IMR-90 (cell line): ENCODE data around the gene SMIM44. TPM values are rescaled to one million over a fixed set of nuclear protein-coding genes. Genes with fewer than 3 reads are reported as not detected.
"Not testable (repeated sequence)": the region's sequence is repeated elsewhere in the genome, so short reads cannot be mapped to it uniquely, and the experiment has no call there.

Experiments
- ATAC-seq: fragments of 200-7000 bp; cut with Tn5 transposase; 2 replicates; pipeline ENCODE4 v1.9.1; 2020; ENCODE audit warnings: low read depth, mild to moderate bottlenecking, moderate library complexity
- BruUV-seq: library from RNA; stranded (reverse); fragments of 400-500 nt; replicated peaks from 2 replicates; lab custom pipeline; 2021; lab: Mats Ljungman, UMichigan
- CTCF ChIA-PET: fragments of 300-600 bp; formaldehyde crosslinking; extraction: SDS; loops from one replicate; lab custom pipeline; 2021; ENCODE audit warnings: antibody characterized with exemption; lab: Yijun Ruan, JAX
- POLR2A ChIA-PET: fragments of 300-600 bp; sonication (Branson Sonifier 250); formaldehyde crosslinking; loops from one replicate; lab custom pipeline; 2022; ENCODE audit warnings: antibody characterized with exemption; ENCODE audit not compliant: unreplicated experiment; lab: Charles Lee
- DNase-seq: peaks from one replicate; pipeline ENCODE4 v3.0.0; 2013
- H2AFZ ChIP-seq: replicated peaks from 2 replicates; pipeline ENCODE3; 2013; ENCODE audit warnings: low read length, mild to moderate bottlenecking; ENCODE audit not compliant: poor library complexity
- H2AK5ac ChIP-seq: 2 replicates; pipeline ENCODE4 v1.6.1; 2013; ENCODE audit warnings: low read depth, low read length, inconsistent platforms
- H2AK9ac ChIP-seq: replicated peaks from 2 replicates; pipeline ENCODE3; 2013; ENCODE audit warnings: mild to moderate bottlenecking, low read depth, low read length, moderate library complexity; ENCODE audit not compliant: poor library complexity
- H2BK120ac ChIP-seq: 2 replicates; pipeline ENCODE4 v1.6.1; 2013; ENCODE audit warnings: low read depth, low read length, inconsistent platforms
- H2BK15ac ChIP-seq: 3 replicates; pipeline ENCODE4 v1.6.1; 2013; ENCODE audit warnings: low read depth, low read length, inconsistent platforms
- H2BK20ac ChIP-seq: 2 replicates; pipeline ENCODE4 v1.6.1; 2013; ENCODE audit warnings: low read depth, mild to moderate bottlenecking, inconsistent platforms, low read length, moderate library complexity
- H2BK5ac ChIP-seq: 2 replicates; pipeline ENCODE4 v1.6.1; 2013; ENCODE audit warnings: mild to moderate bottlenecking, low read depth, low read length, inconsistent platforms; ENCODE audit not compliant: poor library complexity, severe bottlenecking
- H3K14ac ChIP-seq: replicated peaks from 2 replicates; pipeline ENCODE4 v1.6.1; 2013; ENCODE audit warnings: low read depth, low read length, inconsistent platforms
- H3K18ac ChIP-seq: 2 replicates; pipeline ENCODE4 v1.6.1; 2013; ENCODE audit warnings: low read depth, low read length, control low read depth
- H3K23ac ChIP-seq: 2 replicates; pipeline ENCODE4 v1.6.1; 2013; ENCODE audit warnings: low read depth, low read length, inconsistent platforms
- H3K27ac ChIP-seq: 2 replicates; pipeline ENCODE4 v1.5.1; 2013; ENCODE audit warnings: mild to moderate bottlenecking, control low read depth, low read length; ENCODE audit not compliant: insufficient read depth
- H3K27me3 ChIP-seq: 2 replicates; pipeline ENCODE4 v1.6.1; 2013; ENCODE audit warnings: low read length; ENCODE audit not compliant: control insufficient read depth, insufficient read depth
- H3K36me3 ChIP-seq: 2 replicates; pipeline ENCODE4 v1.6.1; 2013; ENCODE audit warnings: low read length, mixed read lengths; ENCODE audit not compliant: control insufficient read depth, insufficient read depth
- H3K4ac ChIP-seq: 2 replicates; pipeline ENCODE4 v1.6.1; 2013; ENCODE audit warnings: low read depth, low read length, inconsistent platforms
- H3K4me1 ChIP-seq: 2 replicates; pipeline ENCODE4 v1.6.1; 2013; ENCODE audit warnings: low read length, mixed read lengths; ENCODE audit not compliant: control insufficient read depth, insufficient read depth
- H3K4me2 ChIP-seq: 2 replicates; pipeline ENCODE4 v1.6.1; 2013; ENCODE audit warnings: low read depth, mild to moderate bottlenecking, control low read depth, low read length, moderate library complexity
- H3K4me3 ChIP-seq: 2 replicates; pipeline ENCODE4 v1.5.1; 2013; ENCODE audit warnings: low read depth, mild to moderate bottlenecking, control low read depth, low read length, moderate library complexity; ENCODE audit not compliant: insufficient read depth
- H3K56ac ChIP-seq: 2 replicates; pipeline ENCODE4 v1.6.1; 2013; ENCODE audit warnings: low read length, inconsistent platforms; ENCODE audit not compliant: insufficient read depth; ENCODE audit errors: extremely low read depth
- H3K79me1 ChIP-seq, 2 experiments: 2 replicates each; pipeline ENCODE4 v1.6.1; 2013; ENCODE audit warnings: low read length in 2 of 2, inconsistent platforms in 1 of 2, low read depth in 1 of 2
- H3K9ac ChIP-seq: 2 replicates; pipeline ENCODE4 v1.6.1; 2013; ENCODE audit warnings: low read depth, low read length, control low read depth
- H3K9me1 ChIP-seq: 2 replicates; pipeline ENCODE4 v1.6.1; 2013; ENCODE audit warnings: low read length, inconsistent platforms; ENCODE audit not compliant: insufficient read depth
- H3K9me3 ChIP-seq: 2 replicates; pipeline ENCODE4 v1.6.1; 2013; ENCODE audit warnings: low read length; ENCODE audit not compliant: control insufficient read depth, insufficient read depth
- H4K20me1 ChIP-seq: 2 replicates; pipeline ENCODE4 v1.6.1; 2013; ENCODE audit warnings: low read length, inconsistent platforms; ENCODE audit not compliant: insufficient read depth
- H4K5ac ChIP-seq: 2 replicates; pipeline ENCODE4 v1.6.1; 2013; ENCODE audit warnings: mild to moderate bottlenecking, low read depth, low read length, control low read depth
- H4K8ac ChIP-seq, 2 experiments: 2 replicates each; pipeline ENCODE4 v1.6.1; 2013; ENCODE audit warnings: low read depth in 2 of 2, low read length in 2 of 2, control low read depth in 1 of 2, inconsistent platforms in 1 of 2
- H4K91ac ChIP-seq: 2 replicates; pipeline ENCODE4 v1.6.1; 2013; ENCODE audit warnings: low read depth, low read length, inconsistent platforms; ENCODE audit not compliant: insufficient read depth
- CHD1 ChIP-seq: IDR thresholded peaks from 2 replicates; pipeline ENCODE4 v1.6.1; 2012; ENCODE audit warnings: low read depth, low read length, improper control_type of control experiment
- MAFK ChIP-seq: IDR thresholded peaks from 2 replicates; pipeline ENCODE4 v1.6.1; 2012; ENCODE audit warnings: low read depth, low read length, improper control_type of control experiment
- MXI1 ChIP-seq: IDR thresholded peaks from 2 replicates; pipeline ENCODE4 v1.6.1; 2012; ENCODE audit warnings: low read depth, mild to moderate bottlenecking, low read length, moderate library complexity, borderline replicate concordance
- NFE2L2 ChIP-seq: fragments of 150-350 bp; IDR thresholded peaks from 2 replicates; pipeline ENCODE4 v1.6.1; 2016; ENCODE audit warnings: low read depth, mild to moderate bottlenecking, low read length
- POLR2A ChIP-seq: IDR thresholded peaks from 2 replicates; pipeline ENCODE4 v1.6.1; 2012; ENCODE audit warnings: mild to moderate bottlenecking, low read depth, low read length
- RFX5 ChIP-seq: IDR thresholded peaks from 2 replicates; pipeline ENCODE4 v1.8.0; 2012; ENCODE audit warnings: low read depth, mild to moderate bottlenecking, low read length, moderate library complexity
- USF2 ChIP-seq: fragments of 150-350 bp; IDR thresholded peaks from 2 replicates; pipeline ENCODE4 v1.6.1; 2017; ENCODE audit warnings: mild to moderate bottlenecking, antibody characterized with exemption, low read length, low read depth
- WGBS, 2 experiments: methylation state at CpG; one replicate each; pipeline versions ENCODE4 v1.1.5 to v1.1.7; 2013; ENCODE audit warnings: missing lambda C conversion rate in 2 of 2; ENCODE audit not compliant: insufficient read length in 1 of 2; ENCODE audit errors: extremely low coverage in 2 of 2; 5-methylcytosine and 5-hydroxymethylcytosine counted together
- dilution Hi-C: fragments of 300-500 bp; cut with HindIII; formaldehyde crosslinking; loops from one replicate; pipeline ENCODE4 v1.14.3; 2018; ENCODE audit warnings: low sequenced_read_pairs; ENCODE audit not compliant: unreplicated experiment
- in situ Hi-C: fragments of 300-500 bp; cut with MboI; formaldehyde crosslinking; loops from 3 replicates; pipeline ENCODE4 v1.14.3; 2019; ENCODE audit warnings: low sequenced_read_pairs, inconsistent platforms, mixed read lengths
- intact Hi-C: fragments of 100-400 bp; cut with micrococcal nuclease; formaldehyde crosslinking; loops from 2 replicates; pipeline ENCODE4 v1.10.0; 2022
- polyA plus RNA-seq, 3 experiments: library from polyadenylated mRNA; depleted of rRNA; stranded (reverse); fragments of >200 nt; gene quantifications; 2 replicates each; pipeline ENCODE4 v1.2.3, GENCODE V29; 2012; ENCODE audit warnings: low replicate concordance in 1 of 3
- total RNA-seq: library from RNA; depleted of rRNA; stranded (reverse); fragments of >200 nt; gene quantifications from 2 replicates; pipeline ENCODE4 v1.2.3, GENCODE V29; 2012

SMIM44 gene
- total and polyA plus RNA-seq, 2 of the 4 experiments (the other 2 are of a cell fraction) = not detected

- no peak overlapping the region for H3K4me2 ChIP-seq
- DNase-seq (no peak), ATAC-seq (no peak)
- H3K9me1 ChIP-seq = peaks cover 9% of the 10 kb centered on the region
- POLR2A ChIA-PET = no interaction called here
- H3K9me3 ChIP-seq = no peaks in the 10 kb centered on the region
- no peak overlapping the region for H3K9ac ChIP-seq
- no peaks in the 10 kb centered on the region for H3K27me3 ChIP-seq
- H3K14ac ChIP-seq = no peak overlapping the region
- peaks cover 49% of the 10 kb centered on the region for H4K20me1 ChIP-seq
- no peak overlapping the region for H2BK5ac ChIP-seq
- H4K5ac ChIP-seq = no peak overlapping the region
- H3K4me3 ChIP-seq = no peak overlapping the region
- H2BK15ac ChIP-seq = no peak overlapping the region
- no peak overlapping the region for H2BK20ac ChIP-seq
- H3K27ac ChIP-seq = no peak overlapping the region; the same call in 1 of the 2 replicates
- no peak overlapping the region for H3K4ac ChIP-seq
- no peak overlapping the region for H3K56ac ChIP-seq
- peaks cover 58% of the 10 kb centered on the region for H3K36me3 ChIP-seq
- no peak overlapping the region for H4K8ac ChIP-seq
- intact Hi-C loops = no loop called here
- no peak overlapping the region for H2BK120ac ChIP-seq
- peaks cover 19% of the 10 kb centered on the region for H3K4me1 ChIP-seq
- H2AK5ac ChIP-seq = no peak overlapping the region
- no peak overlapping the region for H2AK9ac ChIP-seq
- H4K91ac ChIP-seq = no peak overlapping the region
- peaks cover 36 to 68% of the 10 kb centered on the region in 2 experiments for H3K79me1 ChIP-seq
- no peak overlapping the region for H3K23ac ChIP-seq
- TF ChIP-seq USF2 (no peak), POLR2A (no peak), NFE2L2 (no peak), MXI1 (no peak), RFX5 (no peak), MAFK (no peak), CHD1 (no peak)
- no TSS peak for BruUV-seq
- H3K18ac ChIP-seq = no peak overlapping the region
- in situ Hi-C loops = no loop called here
- CTCF ChIA-PET = no interaction called here
- dilution Hi-C loops = no loop called here
- H2AFZ ChIP-seq = no peak overlapping the region
- 97% methylated on average over 7 of the region's 25 CpGs; no CpG with 5 or more reads in 1 of the 2 experiments for WGBS, 2 experiments
Observed at GRCh38 chr19:3453840-3454239, 29.4 kb downstream of the SMIM44 start.

- H3K4me1 ChIP-seq = peaks cover 11% of the 10 kb centered on the region
- H3K23ac ChIP-seq, H3K9me1 ChIP-seq, H3K4me2 ChIP-seq, H4K5ac ChIP-seq, ATAC-seq, intact Hi-C loops, H2AK9ac ChIP-seq, H3K27me3 ChIP-seq, H2BK20ac ChIP-seq, H3K18ac ChIP-seq, H4K91ac ChIP-seq, CTCF ChIA-PET, dilution Hi-C loops, H3K9me3 ChIP-seq, H2BK15ac ChIP-seq, H2AFZ ChIP-seq, POLR2A ChIA-PET, H3K9ac ChIP-seq, H3K4me3 ChIP-seq, in situ Hi-C loops, DNase-seq, H3K56ac ChIP-seq, BruUV-seq: not testable (repeated sequence)
- 0 out of 2 replicates have a peak overlapping the region, but pooled peaks have one; percentile 5 for H3K14ac ChIP-seq
- peak overlapping the region; percentile 3; the same call in 1 of the 2 replicates for H3K27ac ChIP-seq
- peaks cover 45% of the 10 kb centered on the region for H4K20me1 ChIP-seq
- H2AK5ac ChIP-seq = peak overlapping the region; percentile 99
- peaks cover 28 to 67% of the 10 kb centered on the region in 2 experiments for H3K79me1 ChIP-seq
- peak overlapping the region; percentile 27; the same call in 1 of the 2 replicates for H2BK120ac ChIP-seq
- peak overlapping the region; percentile 7 for H2BK5ac ChIP-seq
- peak overlapping the region in 1 of 2 experiments; percentile 67; a peak in 2 of 4 replicates for H4K8ac ChIP-seq
- H3K36me3 ChIP-seq = peaks cover 62% of the 10 kb centered on the region
- WGBS, 2 experiments = no CpG with 5 or more reads among the region's 10 CpGs
- H3K4ac ChIP-seq = peak overlapping the region; percentile 65; the same call in 1 of the 2 replicates
Observed at GRCh38 chr19:3452942-3453214, 30.4 kb downstream of the SMIM44 start.
